ENCODE results near the gene RPS6KA1.

DNA sequence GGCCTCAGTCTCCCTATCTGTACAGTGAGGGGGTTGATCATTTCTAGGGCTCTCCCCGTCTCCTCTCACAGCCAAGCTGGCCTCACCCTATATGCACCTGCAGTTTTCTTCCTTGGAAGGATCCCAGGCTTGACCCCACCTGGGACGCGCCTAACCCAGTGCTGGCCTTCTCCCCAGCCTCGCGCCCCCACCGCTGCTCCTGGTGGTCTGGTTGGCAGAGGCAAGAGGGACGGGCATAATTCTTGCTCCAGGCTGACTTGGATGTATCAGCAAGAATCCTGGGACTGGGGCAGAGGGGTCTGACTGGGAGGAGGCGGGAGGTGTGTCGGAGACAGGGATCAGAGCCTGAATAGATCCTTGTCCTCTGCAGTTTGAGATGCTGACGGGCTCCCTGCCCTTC is 25.2 kb downstream of the RPS6KA1 start:
- TF ChIP-seq, protein P1, sequence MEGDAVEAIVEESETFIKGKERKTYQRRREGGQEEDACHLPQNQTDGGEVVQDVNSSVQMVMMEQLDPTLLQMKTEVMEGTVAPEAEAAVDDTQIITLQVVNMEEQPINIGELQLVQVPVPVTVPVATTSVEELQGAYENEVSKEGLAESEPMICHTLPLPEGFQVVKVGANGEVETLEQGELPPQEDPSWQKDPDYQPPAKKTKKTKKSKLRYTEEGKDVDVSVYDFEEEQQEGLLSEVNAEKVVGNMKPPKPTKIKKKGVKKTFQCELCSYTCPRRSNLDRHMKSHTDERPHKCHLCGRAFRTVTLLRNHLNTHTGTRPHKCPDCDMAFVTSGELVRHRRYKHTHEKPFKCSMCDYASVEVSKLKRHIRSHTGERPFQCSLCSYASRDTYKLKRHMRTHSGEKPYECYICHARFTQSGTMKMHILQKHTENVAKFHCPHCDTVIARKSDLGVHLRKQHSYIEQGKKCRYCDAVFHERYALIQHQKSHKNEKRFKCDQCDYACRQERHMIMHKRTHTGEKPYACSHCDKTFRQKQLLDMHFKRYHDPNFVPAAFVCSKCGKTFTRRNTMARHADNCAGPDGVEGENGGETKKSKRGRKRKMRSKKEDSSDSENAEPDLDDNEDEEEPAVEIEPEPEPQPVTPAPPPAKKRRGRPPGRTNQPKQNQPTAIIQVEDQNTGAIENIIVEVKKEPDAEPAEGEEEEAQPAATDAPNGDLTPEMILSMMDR (IDR thresholded peaks at IDR 0.05) = no peak
- TF ChIP-seq POLR2A (IDR thresholded peaks at IDR 0.05) = no peak

Measured in upper lobe of left lung (tissue), 4 donors.